A549 (cell line): ENCODE results near the gene CHN1. TPM values are rescaled to one million over a fixed set of nuclear protein-coding genes. Genes with fewer than 3 reads are reported as not detected.

Experiments
- ATAC-seq, 2 experiments: fragments of 200-7000 bp in 1 of 2; fragments of >200 bp in 1 of 2; cut with Nextera tagmentation in 1 of 2; cut with Tn5 transposase in 1 of 2; 3 replicates each; pipeline versions ENCODE4 v1.8.0 to v1.9.1; 2018 to 2020; ENCODE audit warnings: mild to moderate bottlenecking in 1 of 2, moderate library complexity in 1 of 2
- CTCF ChIA-PET: fragments of 300-600 bp; sonication (Branson Sonifier 250); formaldehyde crosslinking; extraction: SDS; loops from one replicate; lab custom pipeline; 2021; ENCODE audit warnings: antibody characterized with exemption, inconsistent platforms; lab: Yijun Ruan, JAX
- POLR2A ChIA-PET: fragments of 350-600 bp; formaldehyde crosslinking; extraction: SDS; loops from one replicate; lab custom pipeline; 2021; ENCODE audit warnings: antibody characterized with exemption, inconsistent platforms; lab: Yijun Ruan, JAX
- DNase-seq, 2 experiments: peaks; one replicate each; pipeline versions ENCODE4 v3.0.0 to v3.0.0-alpha.2; 2011 to 2016; ENCODE audit warnings: low read depth in 1 of 2, low spot score in 1 of 2
- FAIRE-seq: peaks from 2 replicates; lab custom pipeline; 2011; peaks lifted over from hg19 to GRCh38; lab: Jason Lieb, UNC
- H3K27ac ChIP-seq, 2 experiments: fragments of >200 bp; sonication (Bioruptor Twin); formaldehyde crosslinking; 3 replicates each; pipeline ENCODE4 v1.5.1; 2016 to 2017
- H3K4me1 ChIP-seq: fragments of >200 bp; sonication (Bioruptor Twin); formaldehyde crosslinking; 3 replicates; pipeline ENCODE4 v1.6.1; 2016
- H3K4me2 ChIP-seq: fragments of >200 bp; sonication (Bioruptor Twin); formaldehyde crosslinking; 3 replicates; pipeline ENCODE4 v1.6.1; 2016
- H3K4me3 ChIP-seq: fragments of >200 bp; sonication (Bioruptor Twin); formaldehyde crosslinking; 3 replicates; pipeline ENCODE4 v1.5.1; 2016
- H3K9me3 ChIP-seq: fragments of >200 bp; sonication (Bioruptor Twin); formaldehyde crosslinking; 3 replicates; pipeline ENCODE4 v1.6.1; 2016
- BCL3 ChIP-seq: fragments of >200 bp; sonication (Bioruptor Twin); formaldehyde crosslinking; IDR thresholded peaks from 3 replicates; pipeline ENCODE4 v1.6.1; 2016
- CHD2 ChIP-seq: fragments of 150-350 bp; IDR thresholded peaks from 2 replicates; pipeline ENCODE4 v1.6.1; 2014; ENCODE audit warnings: low read length; ENCODE audit not compliant: partially characterized antibody
- CHD4 ChIP-seq: fragments of 200-600 bp; sonication (generic); IDR thresholded peaks from 2 replicates; pipeline ENCODE4 v1.6.1; 2016; ENCODE audit warnings: antibody characterized with exemption, mild to moderate bottlenecking, borderline replicate concordance
- E2F6 ChIP-seq: IDR thresholded peaks from 2 replicates; pipeline ENCODE4 v1.6.1; 2012; ENCODE audit warnings: low read depth, borderline replicate concordance
- EHF ChIP-seq: fragments of 250-450 bp; sonication (Bioruptor Pico); IDR thresholded peaks from 2 replicates; pipeline ENCODE4 v1.5.0; 2020; ENCODE audit warnings: mild to moderate bottlenecking
- FOSB ChIP-seq: fragments of 250-450 bp; sonication (Bioruptor Pico); IDR thresholded peaks from 2 replicates; pipeline ENCODE4 v1.5.0; 2020; ENCODE audit warnings: mild to moderate bottlenecking, moderate library complexity
- FOSL2 ChIP-seq, 2 experiments: fragments of 450-650 bp in 1 of 2; fragments of >200 bp in 1 of 2; sonication (Bioruptor Twin) in 1 of 2; formaldehyde crosslinking; IDR thresholded peaks; 2 replicates each; pipeline versions ENCODE4 v1.5.0 to v1.6.1; 2016 to 2020; ENCODE audit warnings: mild to moderate bottlenecking in 1 of 2, moderate library complexity in 1 of 2
- FOXS1 ChIP-seq: fragments of 250-450 bp; sonication (Bioruptor Pico); IDR thresholded peaks from 2 replicates; pipeline ENCODE4 v1.5.0; 2020; ENCODE audit warnings: mild to moderate bottlenecking, moderate library complexity
- GATA3 ChIP-seq: IDR thresholded peaks from 2 replicates; pipeline ENCODE4 v1.6.1; 2012; ENCODE audit warnings: borderline replicate concordance
- HES2 ChIP-seq: fragments of >200 bp; sonication (Bioruptor Twin); formaldehyde crosslinking; IDR thresholded peaks from 2 replicates; pipeline ENCODE4 v1.6.1; 2016
- HEYL ChIP-seq: fragments of 250-450 bp; sonication (Bioruptor Pico); IDR thresholded peaks from 2 replicates; pipeline ENCODE4 v1.8.0; 2021; ENCODE audit warnings: mild to moderate bottlenecking, moderate library complexity
- HOXA7 ChIP-seq: fragments of 250-450 bp; sonication (Bioruptor Pico); IDR thresholded peaks from 2 replicates; pipeline ENCODE4 v1.5.0; 2020; ENCODE audit warnings: mild to moderate bottlenecking, moderate library complexity
- HOXB13 ChIP-seq: fragments of 250-450 bp; sonication (Bioruptor Pico); IDR thresholded peaks from 2 replicates; pipeline ENCODE4 v1.5.0; 2020; ENCODE audit warnings: low read depth, mild to moderate bottlenecking, moderate library complexity
- JUNB ChIP-seq: fragments of >200 bp; sonication (Bioruptor Twin); formaldehyde crosslinking; IDR thresholded peaks from 2 replicates; pipeline ENCODE4 v1.6.1; 2016
- KDM5A ChIP-seq: fragments of 200-600 bp; sonication (generic); IDR thresholded peaks from 2 replicates; pipeline ENCODE4 v1.6.1; 2016; ENCODE audit warnings: antibody characterized with exemption, mild to moderate bottlenecking
- MYC ChIP-seq: IDR thresholded peaks from 2 replicates; pipeline ENCODE4 v1.6.1; 2012; ENCODE audit warnings: mild to moderate bottlenecking, inconsistent platforms, low read length, improper control_type of control experiment, borderline replicate concordance
- NFE2L2 ChIP-seq: fragments of 150-350 bp; conservative IDR thresholded peaks from 2 replicates; pipeline ENCODE4 v1.6.1; 2014; ENCODE audit warnings: low read length
- NPAS2 ChIP-seq: fragments of 250-450 bp; sonication (Bioruptor Pico); IDR thresholded peaks from 2 replicates; pipeline ENCODE4 v1.8.0; 2022; ENCODE audit warnings: mild to moderate bottlenecking, moderate library complexity, borderline replicate concordance
- PHF8 ChIP-seq: fragments of 200-600 bp; sonication (generic); IDR thresholded peaks from 2 replicates; pipeline ENCODE4 v1.6.1; 2016; ENCODE audit warnings: low read depth, mild to moderate bottlenecking, antibody characterized with exemption, moderate library complexity, borderline replicate concordance
- POLR2AphosphoS2 ChIP-seq: conservative IDR thresholded peaks from 2 replicates; pipeline ENCODE4 v1.6.1; 2012; ENCODE audit warnings: low read length, improper control_type of control experiment, inconsistent platforms
- RAD21 ChIP-seq, 2 experiments: fragments of >200 bp in 1 of 2; sonication (Bioruptor Twin) in 1 of 2; formaldehyde crosslinking in 1 of 2; IDR thresholded peaks in 1 of 2; conservative IDR thresholded peaks in 1 of 2; 2 replicates in 1 of 2; 3 replicates in 1 of 2; pipeline ENCODE4 v1.6.1; 2012 to 2018; ENCODE audit warnings: inconsistent platforms in 1 of 2
- RARB ChIP-seq: fragments of 250-450 bp; sonication (Bioruptor Pico); IDR thresholded peaks from 2 replicates; pipeline ENCODE4 v1.8.0; 2021; ENCODE audit warnings: mild to moderate bottlenecking, moderate library complexity
- RCOR1 ChIP-seq: fragments of 150-350 bp; IDR thresholded peaks from 2 replicates; pipeline ENCODE4 v1.6.1; 2014; ENCODE audit warnings: antibody characterized with exemption, low read length, low read depth
- RFX5 ChIP-seq: fragments of 450-650 bp; IDR thresholded peaks from 2 replicates; pipeline ENCODE4 v1.7.1; 2014; ENCODE audit warnings: antibody characterized with exemption, mild to moderate bottlenecking, moderate library complexity
- SMC3 ChIP-seq: fragments of >200 bp; sonication (Bioruptor Twin); formaldehyde crosslinking; IDR thresholded peaks from 3 replicates; pipeline ENCODE4 v1.6.1; 2018; ENCODE audit warnings: inconsistent platforms
- TFCP2L1 ChIP-seq: fragments of 250-450 bp; sonication (Bioruptor Pico); IDR thresholded peaks from 2 replicates; pipeline ENCODE4 v1.5.0; 2021; ENCODE audit warnings: mild to moderate bottlenecking
- TP53 ChIP-seq: fragments of 250-450 bp; sonication (Bioruptor Pico); IDR thresholded peaks from 2 replicates; pipeline ENCODE4 v1.5.0; 2021; ENCODE audit warnings: mild to moderate bottlenecking, moderate library complexity
- USF2 ChIP-seq: fragments of 450-650 bp; IDR thresholded peaks from 2 replicates; pipeline ENCODE4 v1.6.1; 2014; ENCODE audit warnings: antibody characterized with exemption
- ZC3H11A ChIP-seq: fragments of 450-650 bp; IDR thresholded peaks from 2 replicates; pipeline ENCODE4 v1.6.1; 2014; ENCODE audit warnings: antibody characterized with exemption, mild to moderate bottlenecking
- ZNF302 ChIP-seq: fragments of 250-450 bp; sonication (Bioruptor Pico); IDR thresholded peaks from 2 replicates; pipeline ENCODE4 v1.9.0; 2021; ENCODE audit warnings: inconsistent platforms, mild to moderate bottlenecking, moderate library complexity
- WGBS: methylation state at CpG from one replicate; pipeline ENCODE4 v1.1.6; 2017; ENCODE audit errors: missing lambda C conversion rate; 5-methylcytosine and 5-hydroxymethylcytosine counted together
- polyA plus RNA-seq, 4 experiments: library from polyadenylated mRNA; depleted of rRNA in 3 of 4; stranded (reverse); fragments of >200 nt; fragmentation: RNase III in 1 of 4; extraction: RNeasy Plus Mini Kit Qiagen cat#74134 plus additional on column Dnase treatment in 1 of 4; gene quantifications; 2 replicates in 3 of 4; 3 replicates in 1 of 4; pipeline ENCODE4 v1.2.3, GENCODE V29; 2011 to 2017

The CHN1 gene
- polyA plus RNA-seq, 2 of the 4 experiments (the other 2 are of a cell fraction), result 20.9 to 46.6 TPM

- 80% methylated on average over 8 of the region's 8 CpGs for WGBS
- Histone ChIP-seq H3K4me3 (no peak overlapping the region), H3K9me3 (no peaks in the 10 kb centered on the region), H3K4me2 (no peak overlapping the region), H3K4me1 (peaks cover 9% of the 10 kb centered on the region; the same call in 1 of the 3 replicates), H3K27ac (no peak overlapping the region)
- DNase-seq, result no peak
- ATAC-seq, result no peak
- no peak for TF ChIP-seq E2F6
- TF ChIP-seq MYC, result no peak
- TF ChIP-seq BCL3, result no peak
- no peak for TF ChIP-seq FOSB (CRISPR knock-in tag)
- TF ChIP-seq HEYL (CRISPR knock-in tag), result no peak
- TF ChIP-seq SMC3, result no peak
- no peak for TF ChIP-seq RARB (CRISPR knock-in tag)
- TF ChIP-seq KDM5A, result no peak
- TF ChIP-seq RAD21 (conservative IDR thresholded peaks at IDR 0.05 in 1 of 2, IDR thresholded peaks at IDR 0.05 in 1 of 2), result no peak
- CTCF ChIA-PET, result interaction anchor here (0.8 to 3.3 kb wide), 4 partner anchors 8 to 194 kb away, joined by 3 to 17 read pairs (median 3); no protein-coding TSS in a partner anchor
- POLR2A ChIA-PET, result no interaction called here
- FAIRE-seq, result no peak
Measured at GRCh38 chr2:174791020-174791419, 214.2 kb downstream of the CHN1 start.

- Histone ChIP-seq H3K4me3 (no peak overlapping the region), H3K4me1 (peaks cover 9% of the 10 kb centered on the region; the same call in 1 of the 3 replicates), H3K27ac (peak overlapping the region in 1 of 2 experiments; percentile 41; a peak in 1 of 6 replicates), H3K4me2 (peak overlapping the region; percentile 35; the same call in 1 of the 3 replicates), H3K9me3 (no peaks in the 10 kb centered on the region)
- POLR2A ChIA-PET, result no interaction called here
- DNase-seq, result no peak
- no peak; a peak in 1 of 6 replicates for ATAC-seq
- 88% methylated on average over 16 of the region's 16 CpGs for WGBS
- TF ChIP-seq SMC3 (no peak), EHF (CRISPR knock-in tag) (no peak), CHD4 (no peak), TFCP2L1 (no peak), NPAS2 (CRISPR knock-in tag) (no peak), HES2 (no peak), RFX5 (no peak), POLR2AphosphoS2 (no peak), FOSL2 (IDR thresholded peaks at IDR 0.05) (no peak), FOSL2 (CRISPR knock-in tag; IDR thresholded peaks at IDR 0.05) (no peak), HOXA7 (CRISPR knock-in tag) (no peak), MYC (no peak), FOSB (CRISPR knock-in tag) (no peak), KDM5A (no peak), CHD2 (no peak)
- CTCF ChIA-PET, result interaction anchor here (1.6 to 3.3 kb wide), 3 partner anchors 17 to 196 kb away, joined by 3 to 17 read pairs (median 6); no protein-coding TSS in a partner anchor
- FAIRE-seq, result no peak
Measured at GRCh38 chr2:174789001-174789400, 216.2 kb downstream of the CHN1 start.

GRCh38 chr2:174788291-174788929 is 216.8 kb downstream of the CHN1 start:
- ChIA-PET POLR2A (interaction anchor here (0.6 kb wide), 1 partner anchor 172 kb away, joined by 3 read pairs; no protein-coding TSS in a partner anchor), CTCF (interaction anchor here (1.6 to 3.3 kb wide), 3 partner anchors 17 to 197 kb away, joined by 3 to 17 read pairs (median 6); no protein-coding TSS in a partner anchor)
- peak overlapping the region; percentile 35; the same call in 2 of the 3 replicates for H3K4me2 ChIP-seq
- no peak for FAIRE-seq
- peak in 1 of 2 experiments; percentile 40 for DNase-seq
- no peaks in the 10 kb centered on the region for H3K9me3 ChIP-seq
- 64% methylated on average over 11 of the region's 15 CpGs for WGBS
- no peak overlapping the region for H3K4me3 ChIP-seq
- H3K4me1 ChIP-seq, result peaks cover 9% of the 10 kb centered on the region; the same call in 1 of the 3 replicates
- ATAC-seq, result peak; percentile 64 to 74; a peak in 3 of 6 replicates
- peak overlapping the region in 1 of 2 experiments; percentile 50; a peak in 3 of 6 replicates for H3K27ac ChIP-seq
- TF ChIP-seq NFE2L2 (no peak), FOXS1 (no peak), RCOR1 (no peak), MYC (no peak), CHD2 (no peak), ZC3H11A (no peak), NPAS2 (CRISPR knock-in tag) (no peak), JUNB (no peak), HOXB13 (CRISPR knock-in tag) (no peak), PHF8 (no peak), SMC3 (no peak), TP53 (no peak), USF2 (no peak), ZNF302 (CRISPR knock-in tag) (no peak), HES2 (no peak), GATA3 (no peak)
